CD4-positive, alpha-beta T cell treated with Interleukin-6 at 100 ng/mL for 8 hours (primary cell): ENCODE data around the gene CDON.

Experiments
- DNase-seq: peaks from one replicate; pipeline ENCODE4 v3.0.0-alpha.2; 2020; ENCODE audit warnings: mixed read lengths, low spot score

Gene CDON

GRCh38 chr11:125955856-125956255 is 106.8 kb downstream of the CDON start:
- DNase-seq, result no peak

- no peak for DNase-seq
Observed at GRCh38 chr11:125954945-125955640, 107.6 kb downstream of the CDON start.

GRCh38 chr11:125954123-125954944 is 108.3 kb downstream of the CDON start:
- DNase-seq, result no peak

- DNase-seq, result no peak
Observed at GRCh38 chr11:125953401-125953935, 109.2 kb downstream of the CDON start.

GRCh38 chr11:125952973-125953372 is 109.7 kb downstream of the CDON start:
- DNase-seq, result no peak

- DNase-seq, result no peak
Observed at GRCh38 chr11:125952559-125952958, 110.1 kb downstream of the CDON start.

- DNase-seq, result no peak
Observed at GRCh38 chr11:125951731-125952130, 110.9 kb downstream of the CDON start.

- DNase-seq, result no peak
Observed at GRCh38 chr11:125950696-125951651, 111.7 kb downstream of the CDON start.

- DNase-seq, result no peak
Observed at GRCh38 chr11:125950178-125950490, 112.5 kb downstream of the CDON start.

- DNase-seq, result no peak
Observed at GRCh38 chr11:125949271-125950177, 113.1 kb downstream of the CDON start.

GRCh38 chr11:125948278-125949051 is 114.2 kb downstream of the CDON start:
- no peak for DNase-seq

- no peak for DNase-seq
Observed at GRCh38 chr11:125947419-125948277, 115.0 kb downstream of the CDON start.

- DNase-seq, result no peak
Observed at GRCh38 chr11:125946712-125947418, 115.8 kb downstream of the CDON start.

GRCh38 chr11:125945797-125946520 is 116.7 kb downstream of the CDON start, which contains the start of gene VSIG10L2:
Gene VSIG10L2 (plus strand): TSS chr11:125946044. CDS start chr11:125946056, 12 bp downstream.
- no peak for DNase-seq

GRCh38 chr11:125945011-125945796 is 117.5 kb downstream of the CDON start:
- DNase-seq, result no peak

GRCh38 chr11:125944350-125945010 is 118.2 kb downstream of the CDON start:
- DNase-seq, result no peak
